GM12878 (cell line): ENCODE data around the gene TDRKH. TPM values are rescaled to one million over a fixed set of nuclear protein-coding genes. Genes with fewer than 3 reads are reported as not detected.

Source experiments
- ATAC-seq: fragments of 200-7000 bp; cut with Tn5 transposase; 3 replicates; pipeline ENCODE4 v1.9.1; 2020; ENCODE audit warnings: mild to moderate bottlenecking, moderate library complexity
- BruUV-seq: library from RNA; stranded (reverse); fragments of 400-500 nt; replicated peaks from 2 replicates; lab custom pipeline; 2021; lab: Mats Ljungman, UMichigan
- CTCF ChIA-PET: fragments of 300-600 bp; sonication (Branson Sonifier 250); formaldehyde crosslinking; extraction: SDS; loops from one replicate; lab custom pipeline; 2021; ENCODE audit warnings: inconsistent platforms; lab: Yijun Ruan, JAX
- POLR2A ChIA-PET: fragments of 350-600 bp; formaldehyde crosslinking; extraction: SDS; loops from one replicate; lab custom pipeline; 2021; ENCODE audit warnings: inconsistent platforms; lab: Charles Lee
- RAD21 ChIA-PET: fragments of 300-600 bp; sonication (Branson Sonifier 250); formaldehyde crosslinking; loops from one replicate; lab custom pipeline; 2023; ENCODE audit warnings: antibody characterized with exemption; ENCODE audit not compliant: unreplicated experiment; lab: Charles Lee
- SMC1A ChIA-PET: fragments of 300-600 bp; sonication (Branson Sonifier 250); formaldehyde crosslinking; loops from one replicate; lab custom pipeline; 2023; ENCODE audit not compliant: unreplicated experiment, uncharacterized antibody; lab: Charles Lee
- DNase-seq: peaks from one replicate; pipeline ENCODE4 v3.0.0-alpha.2; 2011; ENCODE audit warnings: low read depth, low spot score
- FAIRE-seq: peaks from 3 replicates; lab custom pipeline; 2011; peaks lifted over from hg19 to GRCh38; lab: Jason Lieb, UNC
- H2AFZ ChIP-seq: 2 replicates; pipeline ENCODE4 v1.6.0; 2011; ENCODE audit warnings: low read depth, low read length, control low read depth; ENCODE audit not compliant: control insufficient read depth
- H3K27ac ChIP-seq: 2 replicates; pipeline ENCODE4 v1.5.1; 2011; ENCODE audit warnings: control low read depth; ENCODE audit not compliant: control insufficient read depth, insufficient read depth
- H3K27me3 ChIP-seq, 2 experiments: replicated peaks in 1 of 2; 2 replicates each; pipeline versions ENCODE4 v1.6.0 to v1.6.1; 2011; ENCODE audit warnings: low read length in 1 of 2; ENCODE audit not compliant: control insufficient read depth in 2 of 2, insufficient read depth in 2 of 2
- H3K36me3 ChIP-seq, 2 experiments: 2 replicates each; pipeline ENCODE4 v1.5.1; 2011; ENCODE audit warnings: low read length in 1 of 2; ENCODE audit not compliant: control insufficient read depth in 2 of 2, insufficient read depth in 2 of 2
- H3K4me1 ChIP-seq: 2 replicates; pipeline ENCODE4 v1.6.1; 2011; ENCODE audit warnings: mild to moderate bottlenecking, low read length, moderate library complexity, mixed read lengths; ENCODE audit not compliant: control insufficient read depth, insufficient read depth
- H3K4me2 ChIP-seq: 2 replicates; pipeline ENCODE4 v1.6.0; 2011; ENCODE audit warnings: control low read depth; ENCODE audit not compliant: control insufficient read depth, insufficient read depth
- H3K4me3 ChIP-seq: fragments of 200-600 bp; sonication (generic); 2 replicates; pipeline ENCODE4 v1.5.1; 2016
- H3K79me2 ChIP-seq: 2 replicates; pipeline ENCODE4 v1.6.0; 2011; ENCODE audit warnings: low read length; ENCODE audit not compliant: control insufficient read depth, insufficient read depth
- H3K9ac ChIP-seq: 2 replicates; pipeline ENCODE4 v1.8.0; 2011; ENCODE audit warnings: low read length, control low read depth, mixed read lengths; ENCODE audit not compliant: control insufficient read depth, insufficient read depth
- H3K9me3 ChIP-seq: replicated peaks from 3 replicates; pipeline ENCODE4 v1.5.1; 2011; ENCODE audit warnings: mild to moderate bottlenecking, low read length; ENCODE audit not compliant: control insufficient read depth, insufficient read depth
- H4K20me1 ChIP-seq: 2 replicates; pipeline ENCODE4 v1.6.0; 2011; ENCODE audit not compliant: control insufficient read depth, insufficient read depth
- KAT2A ChIP-seq: conservative IDR thresholded peaks from 2 replicates; pipeline ENCODE4 v1.6.1; 2011; ENCODE audit warnings: low read depth, low read length; ENCODE audit not compliant: control insufficient read depth
- MTA2 ChIP-seq: fragments of 450-650 bp; IDR thresholded peaks from 2 replicates; pipeline ENCODE4 v1.6.1; 2016; ENCODE audit warnings: low read depth, mild to moderate bottlenecking, moderate library complexity
- PAX5 ChIP-seq: IDR thresholded peaks from 2 replicates; pipeline ENCODE4 v1.6.1; 2011; ENCODE audit warnings: low read depth, low read length, borderline replicate concordance
- SREBF2 ChIP-seq: IDR thresholded peaks from 2 replicates; pipeline ENCODE4 v1.6.1; 2012; ENCODE audit warnings: mild to moderate bottlenecking, low read length
- WGBS: methylation state at CpG from one replicate; pipeline ENCODE4 v1.1.6; 2016; ENCODE audit warnings: low lambda C conversion rate; ENCODE audit not compliant: insufficient replicate concordance, insufficient coverage; ENCODE audit errors: missing lambda C conversion rate; 5-methylcytosine and 5-hydroxymethylcytosine counted together
- in situ Hi-C: fragments of 300-500 bp; cut with MboI; formaldehyde crosslinking; loops from 9 replicates; pipeline ENCODE4 v1.14.3; 2018; ENCODE audit warnings: mixed read lengths
- intact Hi-C: fragments of 100-400 bp; cut with micrococcal nuclease; formaldehyde crosslinking; loops from one replicate; pipeline ENCODE4 v1.14.2; 2022; ENCODE audit not compliant: unreplicated experiment
- polyA plus RNA-seq, 11 experiments: library from polyadenylated mRNA; depleted of rRNA in 4 of 11; unstranded in 6 of 11; stranded (reverse) in 5 of 11; fragments of >200 nt; fragmentation: Nextera tagmentation in 4 of 11; fragmentation: Illumina TruSeq in 1 of 11; extraction: Ambion mirVana in 4 of 11; extraction: Trizol in 1 of 11; gene quantifications; 1 replicate in 1 of 11; 2 replicates in 10 of 11; pipeline versions ENCODE4 v1.2.1 to v1.2.3, GENCODE V29; 2011 to 2016; ENCODE audit warnings: inconsistent platforms in 2 of 11, missing spikeins in 2 of 11, low read depth in 1 of 11
- total RNA-seq, 4 experiments: library from RNA; depleted of rRNA in 3 of 4; stranded (reverse); fragments of >200 nt in 3 of 4; fragmentation: Illumina TruSeq in 1 of 4; extraction: Trizol in 1 of 4; gene quantifications; 2 replicates each; pipeline versions ENCODE4 v1.2.1 to v1.2.3, GENCODE V29; 2013 to 2021
- TF ChIP-seq, protein P1 (sequence below): IDR thresholded peaks from 2 replicates; pipeline ENCODE4 v1.6.1; 2012; ENCODE audit warnings: mild to moderate bottlenecking, low read depth, low read length
- TF ChIP-seq, protein P2 (sequence below): fragments of 450-650 bp; IDR thresholded peaks from 2 replicates; pipeline ENCODE4 v1.6.1; 2016; ENCODE audit warnings: mild to moderate bottlenecking

The TDRKH gene
- total and polyA plus RNA-seq, 10 of the 15 experiments (the other 5 are each of a cell fraction or from before 2014, with no cell fraction given): 1.3 to 8.4 (median 2.9) TPM

DNA sequence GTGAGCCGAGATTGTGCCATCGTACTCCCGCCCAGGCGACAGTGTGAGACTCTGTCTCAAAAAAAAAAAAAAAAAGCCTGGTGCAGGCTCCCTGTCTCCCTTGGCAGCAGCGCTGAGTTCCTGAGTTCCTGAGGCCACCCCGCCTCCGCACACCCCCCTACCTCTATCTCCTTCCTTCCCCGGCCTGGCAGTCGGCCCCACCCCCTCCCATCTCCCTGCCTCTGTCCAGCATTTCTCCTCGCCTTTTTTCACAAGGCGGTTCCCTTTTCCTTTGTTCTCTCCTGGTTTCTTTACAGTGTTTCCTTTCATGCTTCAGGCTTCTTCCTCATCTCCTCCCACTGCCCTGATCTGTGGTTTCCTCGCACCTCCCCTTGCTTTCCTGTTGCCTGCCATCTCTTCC lies 38.6 kb upstream of the TDRKH start:
- ChIA-PET CTCF (interaction anchor here (0.7 to 1.9 kb wide), 3 partner anchors 8 to 341 kb away, joined by 3 to 6 read pairs (median 6); no protein-coding TSS in a partner anchor), SMC1A (no interaction called here), POLR2A (no interaction called here), RAD21 (no interaction called here)
- FAIRE-seq (no peak), DNase-seq (no peak), ATAC-seq (no peak)
- H3K79me2 ChIP-seq: no peaks in the 10 kb centered on the region
- H2AFZ ChIP-seq: no peak overlapping the region
- H3K9ac ChIP-seq: no peak overlapping the region
- H3K27me3 ChIP-seq: no peaks in the 10 kb centered on the region
- no peaks in the 10 kb centered on the region for H4K20me1 ChIP-seq
- H3K4me3 ChIP-seq: no peak overlapping the region
- H3K27ac ChIP-seq: no peak overlapping the region
- H3K4me2 ChIP-seq: no peak overlapping the region
- no TSS peak for BruUV-seq
- WGBS: 16% methylated on average over 8 of the region's 12 CpGs
- in situ Hi-C loops: no loop called here
- no peaks in the 10 kb centered on the region for H3K9me3 ChIP-seq
- no peaks in the 10 kb centered on the region for H3K36me3 ChIP-seq
- no peak for TF ChIP-seq PAX5
- TF ChIP-seq, protein P1, sequence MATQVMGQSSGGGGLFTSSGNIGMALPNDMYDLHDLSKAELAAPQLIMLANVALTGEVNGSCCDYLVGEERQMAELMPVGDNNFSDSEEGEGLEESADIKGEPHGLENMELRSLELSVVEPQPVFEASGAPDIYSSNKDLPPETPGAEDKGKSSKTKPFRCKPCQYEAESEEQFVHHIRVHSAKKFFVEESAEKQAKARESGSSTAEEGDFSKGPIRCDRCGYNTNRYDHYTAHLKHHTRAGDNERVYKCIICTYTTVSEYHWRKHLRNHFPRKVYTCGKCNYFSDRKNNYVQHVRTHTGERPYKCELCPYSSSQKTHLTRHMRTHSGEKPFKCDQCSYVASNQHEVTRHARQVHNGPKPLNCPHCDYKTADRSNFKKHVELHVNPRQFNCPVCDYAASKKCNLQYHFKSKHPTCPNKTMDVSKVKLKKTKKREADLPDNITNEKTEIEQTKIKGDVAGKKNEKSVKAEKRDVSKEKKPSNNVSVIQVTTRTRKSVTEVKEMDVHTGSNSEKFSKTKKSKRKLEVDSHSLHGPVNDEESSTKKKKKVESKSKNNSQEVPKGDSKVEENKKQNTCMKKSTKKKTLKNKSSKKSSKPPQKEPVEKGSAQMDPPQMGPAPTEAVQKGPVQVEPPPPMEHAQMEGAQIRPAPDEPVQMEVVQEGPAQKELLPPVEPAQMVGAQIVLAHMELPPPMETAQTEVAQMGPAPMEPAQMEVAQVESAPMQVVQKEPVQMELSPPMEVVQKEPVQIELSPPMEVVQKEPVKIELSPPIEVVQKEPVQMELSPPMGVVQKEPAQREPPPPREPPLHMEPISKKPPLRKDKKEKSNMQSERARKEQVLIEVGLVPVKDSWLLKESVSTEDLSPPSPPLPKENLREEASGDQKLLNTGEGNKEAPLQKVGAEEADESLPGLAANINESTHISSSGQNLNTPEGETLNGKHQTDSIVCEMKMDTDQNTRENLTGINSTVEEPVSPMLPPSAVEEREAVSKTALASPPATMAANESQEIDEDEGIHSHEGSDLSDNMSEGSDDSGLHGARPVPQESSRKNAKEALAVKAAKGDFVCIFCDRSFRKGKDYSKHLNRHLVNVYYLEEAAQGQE: peak; percentile 62; the same call in 1 of the 2 replicates
- intact Hi-C loops: no loop called here
- H3K4me1 ChIP-seq: peaks cover 5% of the 10 kb centered on the region

DNA sequence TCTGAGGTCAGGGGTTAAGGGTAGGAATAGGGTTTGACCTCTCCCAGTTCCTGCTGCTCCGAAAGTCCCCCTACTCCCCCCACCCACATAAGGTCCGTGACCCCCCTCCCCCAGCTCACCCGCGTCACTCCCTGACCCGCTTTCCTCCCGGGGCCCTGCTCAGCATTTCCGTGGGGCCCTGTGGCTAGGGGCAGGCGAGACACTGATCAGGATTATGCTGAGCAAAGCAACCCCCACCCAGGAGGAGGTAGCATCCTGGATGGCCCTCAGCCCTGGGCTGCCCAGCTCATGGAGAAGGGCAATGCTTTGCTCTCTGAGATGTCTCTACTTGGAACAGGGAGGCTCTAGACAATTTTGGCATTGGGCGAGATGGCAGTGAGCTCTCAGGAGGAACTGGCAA lies 37.6 kb upstream of the TDRKH start:
- CTCF ChIA-PET: interaction anchor here (1.1 kb wide), 1 partner anchor 9 kb away, joined by 3 read pairs; no protein-coding TSS in a partner anchor
- DNase-seq: no peak
- intact Hi-C loops: no loop called here
- TF ChIP-seq, protein P2, sequence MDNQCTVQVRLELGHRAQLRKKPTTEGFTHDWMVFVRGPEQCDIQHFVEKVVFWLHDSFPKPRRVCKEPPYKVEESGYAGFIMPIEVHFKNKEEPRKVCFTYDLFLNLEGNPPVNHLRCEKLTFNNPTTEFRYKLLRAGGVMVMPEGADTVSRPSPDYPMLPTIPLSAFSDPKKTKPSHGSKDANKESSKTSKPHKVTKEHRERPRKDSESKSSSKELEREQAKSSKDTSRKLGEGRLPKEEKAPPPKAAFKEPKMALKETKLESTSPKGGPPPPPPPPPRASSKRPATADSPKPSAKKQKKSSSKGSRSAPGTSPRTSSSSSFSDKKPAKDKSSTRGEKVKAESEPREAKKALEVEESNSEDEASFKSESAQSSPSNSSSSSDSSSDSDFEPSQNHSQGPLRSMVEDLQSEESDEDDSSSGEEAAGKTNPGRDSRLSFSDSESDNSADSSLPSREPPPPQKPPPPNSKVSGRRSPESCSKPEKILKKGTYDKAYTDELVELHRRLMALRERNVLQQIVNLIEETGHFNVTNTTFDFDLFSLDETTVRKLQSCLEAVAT: no peak
- TF ChIP-seq MTA2 (no peak), SREBF2 (no peak), KAT2A (no peak)
- TF ChIP-seq, all 136 proteins: peak for 0
- no peak for ATAC-seq
- no peak for FAIRE-seq
- no peaks in the 10 kb centered on the region for H3K36me3 ChIP-seq
- no peak overlapping the region for H3K27ac ChIP-seq
- BruUV-seq: no TSS peak
- no peak overlapping the region for H3K4me2 ChIP-seq
- H3K4me1 ChIP-seq: peaks cover 5% of the 10 kb centered on the region
- in situ Hi-C loops: no loop called here
- SMC1A ChIA-PET: interaction anchor here (1.8 kb wide), 1 partner anchor 10 kb away, joined by 7 read pairs; no protein-coding TSS in a partner anchor
- H3K9me3 ChIP-seq: no peaks in the 10 kb centered on the region
- no peaks in the 10 kb centered on the region for H4K20me1 ChIP-seq
- no peak overlapping the region for H3K9ac ChIP-seq
- no peaks in the 10 kb centered on the region for H3K79me2 ChIP-seq
- no peak overlapping the region for H2AFZ ChIP-seq
- RAD21 ChIA-PET: interaction anchor here (0.7 to 1.1 kb wide), 2 partner anchors 9 to 29 kb away, joined by 3 to 4 read pairs; no protein-coding TSS in a partner anchor
- no peak overlapping the region for H3K4me3 ChIP-seq
- H3K27me3 ChIP-seq: no peaks in the 10 kb centered on the region
- POLR2A ChIA-PET: interaction anchor here (0.5 kb wide), 1 partner anchor 1153 kb away, joined by 4 read pairs; no protein-coding TSS in a partner anchor
- 0% methylated on average over 7 of the region's 9 CpGs for WGBS
